ENCODE results near the gene POLD3.

POLD3 gene

DNA sequence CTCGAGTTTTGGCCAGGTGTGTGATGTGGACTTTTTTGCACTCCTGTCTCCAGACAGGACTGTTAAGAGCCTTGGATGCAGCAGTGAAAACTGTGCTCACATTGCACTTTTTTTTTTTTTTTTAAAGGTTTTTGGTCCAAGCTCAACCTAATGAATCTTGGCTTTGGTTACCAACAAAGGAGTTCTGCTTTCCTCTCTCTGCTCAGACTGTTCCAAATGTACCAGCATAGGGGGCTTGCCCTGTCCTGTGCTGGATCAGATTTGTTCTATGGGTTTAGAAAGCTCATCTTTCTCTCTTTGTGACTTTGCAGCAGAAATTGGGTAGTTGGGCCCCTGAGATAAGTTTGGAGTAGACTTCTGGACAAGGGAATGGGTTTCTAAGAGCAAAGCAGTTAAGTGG lies 45.3 kb downstream of the POLD3 start:
- no peak for DNase-seq (ENCODE audit: low read depth, low spot score)
- Histone ChIP-seq H3K4me1 (ENCODE audit: insufficient read depth, insufficient read length) (no peaks in the 10 kb centered on the region), H3K9ac (ENCODE audit: insufficient read length, low read depth) (no peak overlapping the region), H3K9me3 (ENCODE audit: insufficient read depth, low read length) (no peaks in the 10 kb centered on the region), H3K4me3 (ENCODE audit: insufficient read length, low read depth) (no peak overlapping the region), H3K27me3 (ENCODE audit: insufficient read depth, insufficient read length) (no peaks in the 10 kb centered on the region), H3K36me3 (ENCODE audit: insufficient read depth, insufficient read length, low read length) (peaks cover 77% of the 10 kb centered on the region)
- TF ChIP-seq SUZ12 (IDR thresholded peaks at IDR 0.05; ENCODE audit: extremely low read depth, insufficient read depth, insufficient read length) (no peak), YY1 (IDR thresholded peaks at IDR 0.05; ENCODE audit: insufficient read depth, insufficient read length) (no peak), ZNF274 (IDR thresholded peaks at IDR 0.05; ENCODE audit: low read depth, low read length) (no peak)

GRCh38 chr11:74638869-74639268 lies 46.5 kb downstream of the POLD3 start:
- Histone ChIP-seq H3K4me1 (ENCODE audit: insufficient read depth, insufficient read length) (no peaks in the 10 kb centered on the region), H3K36me3 (ENCODE audit: insufficient read depth, insufficient read length, low read length) (peaks cover 78% of the 10 kb centered on the region)
- no peak for TF ChIP-seq ZNF274 (IDR thresholded peaks at IDR 0.05; ENCODE audit: low read depth, low read length)
- TF ChIP-seq YY1 (IDR thresholded peaks at IDR 0.05; ENCODE audit: insufficient read depth, insufficient read length) = no peak
- no peak for TF ChIP-seq SUZ12 (IDR thresholded peaks at IDR 0.05; ENCODE audit: extremely low read depth, insufficient read depth, insufficient read length)

GRCh38 chr11:74639533-74639932 lies 47.2 kb downstream of the POLD3 start:
- H3K36me3 ChIP-seq (ENCODE audit: insufficient read depth, insufficient read length, low read length) = peaks cover 75% of the 10 kb centered on the region
- no peak for DNase-seq (ENCODE audit: low read depth, low spot score)
- H3K27me3 ChIP-seq (ENCODE audit: insufficient read depth, insufficient read length) = no peaks in the 10 kb centered on the region

More at GRCh38 chr11:74638869-74639268, 46.5 kb downstream of the POLD3 start:
- H3K4me3 ChIP-seq (ENCODE audit: insufficient read length, low read depth) = no peak overlapping the region
- no peaks in the 10 kb centered on the region for H3K27me3 ChIP-seq (ENCODE audit: insufficient read depth, insufficient read length)
- no peak for DNase-seq (ENCODE audit: low read depth, low spot score)
- no peak overlapping the region for H3K9ac ChIP-seq (ENCODE audit: insufficient read length, low read depth)
- no peaks in the 10 kb centered on the region for H3K9me3 ChIP-seq (ENCODE audit: insufficient read depth, low read length)

DNA sequence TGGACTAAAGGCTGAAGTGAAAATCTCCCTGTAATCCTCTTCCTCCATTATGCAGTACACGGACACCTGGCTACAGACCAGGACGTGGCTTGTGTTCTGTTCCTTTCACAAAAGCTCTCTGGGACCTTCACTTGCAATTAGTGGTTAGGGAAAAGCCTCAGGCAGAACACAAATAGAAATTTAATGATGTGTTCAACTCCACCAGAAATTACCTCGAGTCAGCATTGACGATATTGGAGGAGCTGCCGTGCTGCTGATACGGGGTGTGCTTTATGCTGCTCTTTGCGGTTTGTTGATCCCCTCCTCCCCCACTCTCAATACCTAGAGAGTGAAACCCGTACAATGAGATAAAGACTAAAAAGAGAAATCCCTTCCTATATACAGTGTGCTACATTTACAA lies 48.9 kb downstream of the POLD3 start:
- Histone ChIP-seq H3K4me1 (ENCODE audit: insufficient read depth, insufficient read length) (no peaks in the 10 kb centered on the region), H3K27me3 (ENCODE audit: insufficient read depth, insufficient read length) (no peaks in the 10 kb centered on the region), H3K36me3 (ENCODE audit: insufficient read depth, insufficient read length, low read length) (peaks cover 58% of the 10 kb centered on the region), H3K4me3 (ENCODE audit: insufficient read length, low read depth) (no peak overlapping the region), H3K9me3 (ENCODE audit: insufficient read depth, low read length) (no peaks in the 10 kb centered on the region), H3K9ac (ENCODE audit: insufficient read length, low read depth) (no peak overlapping the region)
- TF ChIP-seq ZNF274 (IDR thresholded peaks at IDR 0.05; ENCODE audit: low read depth, low read length) (no peak), SUZ12 (IDR thresholded peaks at IDR 0.05; ENCODE audit: extremely low read depth, insufficient read depth, insufficient read length) (no peak), YY1 (IDR thresholded peaks at IDR 0.05; ENCODE audit: insufficient read depth, insufficient read length) (no peak)
- no peak for DNase-seq (ENCODE audit: low read depth, low spot score)

More at GRCh38 chr11:74639533-74639932, 47.2 kb downstream of the POLD3 start:
- TF ChIP-seq YY1 (IDR thresholded peaks at IDR 0.05; ENCODE audit: insufficient read depth, insufficient read length) (no peak), ZNF274 (IDR thresholded peaks at IDR 0.05; ENCODE audit: low read depth, low read length) (no peak), SUZ12 (IDR thresholded peaks at IDR 0.05; ENCODE audit: extremely low read depth, insufficient read depth, insufficient read length) (no peak)
- Histone ChIP-seq H3K4me3 (ENCODE audit: insufficient read length, low read depth) (no peak overlapping the region), H3K9ac (ENCODE audit: insufficient read length, low read depth) (no peak overlapping the region), H3K9me3 (ENCODE audit: insufficient read depth, low read length) (no peaks in the 10 kb centered on the region), H3K4me1 (ENCODE audit: insufficient read depth, insufficient read length) (no peaks in the 10 kb centered on the region)

DNA sequence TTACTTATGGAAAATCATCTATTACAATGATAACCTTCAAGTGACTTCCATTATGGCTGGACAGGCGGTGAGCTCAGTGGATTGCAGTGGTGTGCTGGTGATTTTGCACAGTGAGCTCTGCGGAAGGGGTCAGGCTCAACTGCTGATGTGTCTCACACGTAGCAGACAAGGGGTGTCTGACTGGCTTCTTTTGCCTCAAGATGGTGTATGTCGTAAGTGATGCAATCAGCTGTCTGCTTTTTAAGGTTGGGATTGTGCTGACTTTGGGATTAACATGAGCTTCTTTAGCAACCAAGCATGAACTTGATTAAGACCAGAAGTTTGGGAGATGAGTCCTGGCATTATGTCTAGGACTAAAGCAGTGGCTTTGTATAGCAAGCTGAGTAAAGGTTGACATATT lies 49.5 kb downstream of the POLD3 start:
- no peak for DNase-seq (ENCODE audit: low read depth, low spot score)
- TF ChIP-seq SUZ12 (IDR thresholded peaks at IDR 0.05; ENCODE audit: extremely low read depth, insufficient read depth, insufficient read length) (no peak), ZNF274 (IDR thresholded peaks at IDR 0.05; ENCODE audit: low read depth, low read length) (no peak), YY1 (IDR thresholded peaks at IDR 0.05; ENCODE audit: insufficient read depth, insufficient read length) (no peak)
- H3K36me3 ChIP-seq (ENCODE audit: insufficient read depth, insufficient read length, low read length) = peaks cover 58% of the 10 kb centered on the region
- no peaks in the 10 kb centered on the region for H3K27me3 ChIP-seq (ENCODE audit: insufficient read depth, insufficient read length)
- H3K9ac ChIP-seq (ENCODE audit: insufficient read length, low read depth) = no peak overlapping the region
- peaks cover 2% of the 10 kb centered on the region for H3K4me1 ChIP-seq (ENCODE audit: insufficient read depth, insufficient read length)
- H3K9me3 ChIP-seq (ENCODE audit: insufficient read depth, low read length) = no peaks in the 10 kb centered on the region
- no peak overlapping the region for H3K4me3 ChIP-seq (ENCODE audit: insufficient read length, low read depth)

DNA sequence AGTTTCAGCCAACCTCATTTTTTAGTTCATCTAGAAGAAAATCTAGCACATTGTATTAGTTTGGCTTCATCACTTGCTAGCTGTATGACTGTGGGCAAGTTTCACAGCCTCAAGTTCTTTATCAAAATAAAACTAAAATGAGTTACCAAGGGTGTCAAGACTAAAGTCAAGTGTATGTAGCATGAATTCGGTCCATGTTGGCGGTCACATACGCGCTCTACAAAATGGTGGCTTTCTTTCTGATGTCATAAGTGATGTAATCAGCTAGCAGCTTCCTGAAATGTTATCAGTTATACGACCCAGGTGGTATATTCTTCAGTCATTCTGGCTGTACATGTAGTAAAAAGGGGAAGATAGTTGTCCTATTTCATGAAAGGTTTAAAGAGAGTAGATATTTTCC lies 50.5 kb downstream of the POLD3 start:
- H3K9ac ChIP-seq (ENCODE audit: insufficient read length, low read depth) = no peak overlapping the region
- no peak for DNase-seq (ENCODE audit: low read depth, low spot score)
- peaks cover 56% of the 10 kb centered on the region for H3K36me3 ChIP-seq (ENCODE audit: insufficient read depth, insufficient read length, low read length)
- H3K27me3 ChIP-seq (ENCODE audit: insufficient read depth, insufficient read length) = no peaks in the 10 kb centered on the region
- peaks cover 3% of the 10 kb centered on the region for H3K4me1 ChIP-seq (ENCODE audit: insufficient read depth, insufficient read length)
- H3K4me3 ChIP-seq (ENCODE audit: insufficient read length, low read depth) = no peak overlapping the region
- no peak for TF ChIP-seq SUZ12 (IDR thresholded peaks at IDR 0.05; ENCODE audit: extremely low read depth, insufficient read depth, insufficient read length)
- no peak for TF ChIP-seq ZNF274 (IDR thresholded peaks at IDR 0.05; ENCODE audit: low read depth, low read length)
- no peak for TF ChIP-seq YY1 (IDR thresholded peaks at IDR 0.05; ENCODE audit: insufficient read depth, insufficient read length)
- H3K9me3 ChIP-seq (ENCODE audit: insufficient read depth, low read length) = no peaks in the 10 kb centered on the region

- peaks cover 3% of the 10 kb centered on the region for H3K4me1 ChIP-seq (ENCODE audit: insufficient read depth, insufficient read length)
- no peak overlapping the region for H3K4me3 ChIP-seq (ENCODE audit: insufficient read length, low read depth)
- H3K9me3 ChIP-seq (ENCODE audit: insufficient read depth, low read length) = no peaks in the 10 kb centered on the region
- peaks cover 45% of the 10 kb centered on the region for H3K36me3 ChIP-seq (ENCODE audit: insufficient read depth, insufficient read length, low read length)
- DNase-seq (ENCODE audit: low read depth, low spot score) = no peak
- no peak for TF ChIP-seq YY1 (IDR thresholded peaks at IDR 0.05; ENCODE audit: insufficient read depth, insufficient read length)
- TF ChIP-seq ZNF274 (IDR thresholded peaks at IDR 0.05; ENCODE audit: low read depth, low read length) = no peak
- no peak for TF ChIP-seq SUZ12 (IDR thresholded peaks at IDR 0.05; ENCODE audit: extremely low read depth, insufficient read depth, insufficient read length)
- no peak overlapping the region for H3K9ac ChIP-seq (ENCODE audit: insufficient read length, low read depth)
- H3K27me3 ChIP-seq (ENCODE audit: insufficient read depth, insufficient read length) = no peaks in the 10 kb centered on the region
Measured at GRCh38 chr11:74644081-74644480, 51.7 kb downstream of the POLD3 start.

Measured in NT2/D1 (cell line).